ENCODE results near the gene FYCO1.
"Not testable (repeated sequence)": the region's sequence is repeated elsewhere in the genome, so short reads cannot be mapped to it uniquely, and the experiment has no call there.

Gene FYCO1

GRCh38 chr3:46008058-46008457 is 12.4 kb upstream of the FYCO1 start:
- no peak for DNase-seq

DNA sequence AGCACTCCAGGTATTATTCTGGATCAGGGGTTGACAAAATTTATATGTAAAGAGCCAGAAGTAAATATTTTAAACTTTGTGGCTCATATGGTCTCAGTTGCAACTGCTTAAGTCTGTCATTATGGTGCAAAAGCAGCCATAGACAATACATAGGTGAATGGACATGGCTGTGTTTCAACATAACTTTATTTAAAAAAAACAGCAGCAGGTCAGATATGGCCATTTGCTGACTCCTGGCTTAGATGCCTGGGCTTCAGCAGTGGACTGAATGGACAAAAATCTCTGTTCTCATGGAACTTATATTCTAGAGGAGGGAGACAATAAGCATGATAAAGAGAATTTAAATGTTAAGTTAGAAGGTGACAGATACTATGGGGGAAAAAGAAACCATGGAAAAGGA is 11.7 kb upstream of the FYCO1 start:
- DNase-seq, result no peak

- peak in 1 of 2 donors; percentile 29 for DNase-seq
Observed at GRCh38 chr3:46006238-46007032, 10.8 kb upstream of the FYCO1 start.

- not testable (repeated sequence) for DNase-seq
Observed at GRCh38 chr3:46003706-46004105, 8.1 kb upstream of the FYCO1 start.

DNA sequence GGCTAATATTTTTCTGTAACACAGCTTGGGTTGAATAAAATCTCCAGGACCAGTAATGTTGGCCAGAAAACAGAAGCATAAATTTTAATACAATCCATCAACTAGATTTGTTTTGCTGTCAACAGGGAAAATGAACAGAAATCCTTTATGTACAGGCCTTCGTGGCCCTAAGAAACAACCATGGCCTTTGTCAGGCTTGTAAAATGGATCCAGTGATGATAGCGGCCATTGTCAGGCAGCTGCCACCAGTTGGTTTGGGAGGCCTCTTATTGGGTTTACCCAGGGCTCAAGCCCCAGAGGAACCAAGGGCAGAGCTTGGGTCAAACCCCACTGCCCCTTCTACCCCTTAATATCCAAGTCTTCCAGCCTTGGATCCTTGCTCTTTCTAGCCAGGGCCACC is 5.6 kb upstream of the FYCO1 start:
- DNase-seq, result no peak

GRCh38 chr3:45997942-45998341 is 2.3 kb upstream of the FYCO1 start:
- no peak for DNase-seq

- DNase-seq, result not testable (repeated sequence)
Observed at GRCh38 chr3:45997499-45997898, 1.9 kb upstream of the FYCO1 start.

- peak in 1 of 2 donors; percentile 22 for DNase-seq
Observed at GRCh38 chr3:45994419-45995235, 997 bp downstream of the FYCO1 start.

DNA sequence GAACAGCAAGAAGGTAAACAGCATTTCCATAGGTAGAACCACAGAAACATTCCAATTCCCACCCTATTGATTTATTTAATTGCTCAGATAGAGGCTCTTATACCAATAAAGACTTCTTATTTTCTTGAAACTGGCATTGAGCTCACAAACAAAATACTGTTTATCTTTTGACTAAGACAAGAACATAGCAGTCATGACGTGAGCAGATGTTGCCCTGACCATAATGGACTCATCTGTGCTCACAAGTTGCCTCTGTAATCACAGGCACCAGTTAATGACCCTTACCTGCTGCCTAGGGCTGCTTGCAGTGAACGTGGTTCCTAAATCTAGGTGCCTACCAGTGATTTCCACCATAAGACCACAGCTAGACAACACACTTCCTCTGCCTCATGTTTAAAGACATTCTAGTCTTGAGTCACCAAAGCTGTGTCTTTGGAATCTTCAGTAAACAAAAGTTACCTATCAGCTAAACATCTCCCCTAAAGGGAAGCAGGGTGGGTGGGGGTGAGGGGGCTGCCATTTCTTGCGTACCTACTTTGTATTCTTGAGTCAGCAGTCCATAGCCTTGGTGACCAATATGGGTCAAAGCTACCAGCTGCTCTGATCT is 2.1 kb downstream of the FYCO1 start:
- no peak for DNase-seq

- no peak for DNase-seq
Observed at GRCh38 chr3:45992821-45993221, 2.8 kb downstream of the FYCO1 start.

- DNase-seq, result no peak
Observed at GRCh38 chr3:45992133-45992729, 3.4 kb downstream of the FYCO1 start.

DNA sequence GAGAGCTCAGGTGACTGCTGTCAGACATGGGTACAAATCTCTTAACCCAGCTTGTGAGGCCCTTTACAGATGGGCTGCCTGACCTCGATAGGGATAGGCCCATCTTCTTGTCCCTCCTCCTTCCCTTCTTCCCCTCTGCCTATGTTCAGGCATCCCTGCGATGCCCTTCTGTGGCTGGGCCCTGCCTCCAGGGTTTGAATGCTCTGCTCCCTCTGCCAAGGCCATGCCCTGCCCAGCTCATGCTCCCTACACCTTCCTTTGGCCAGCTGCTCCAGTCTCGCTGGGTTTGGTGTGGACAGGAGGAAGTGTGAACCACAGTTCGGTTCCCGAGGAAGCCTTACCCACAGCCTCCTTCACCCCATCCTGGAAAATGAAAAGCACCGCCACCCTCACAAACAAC is 4.3 kb downstream of the FYCO1 start:
- DNase-seq, result no peak

DNA sequence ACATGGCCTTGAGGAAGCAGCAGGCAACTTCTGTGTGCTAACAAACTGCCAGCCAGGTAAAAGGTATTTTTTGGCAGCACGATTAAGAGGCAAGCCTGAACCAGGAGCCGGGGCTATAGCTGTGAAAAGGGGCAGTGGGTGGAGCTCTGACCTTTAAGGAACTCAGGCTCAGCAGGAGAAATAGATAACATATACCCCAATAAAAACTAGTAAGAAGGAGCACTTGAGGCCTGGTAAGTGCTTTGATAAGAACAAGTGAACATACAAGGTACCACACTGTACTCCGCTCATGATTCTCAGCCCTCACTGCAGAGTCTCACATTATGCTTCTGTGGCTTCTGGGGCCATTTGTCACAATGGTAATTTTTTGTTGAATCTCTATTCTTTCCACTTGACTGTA is 5.4 kb downstream of the FYCO1 start:
- no peak for DNase-seq

DNA sequence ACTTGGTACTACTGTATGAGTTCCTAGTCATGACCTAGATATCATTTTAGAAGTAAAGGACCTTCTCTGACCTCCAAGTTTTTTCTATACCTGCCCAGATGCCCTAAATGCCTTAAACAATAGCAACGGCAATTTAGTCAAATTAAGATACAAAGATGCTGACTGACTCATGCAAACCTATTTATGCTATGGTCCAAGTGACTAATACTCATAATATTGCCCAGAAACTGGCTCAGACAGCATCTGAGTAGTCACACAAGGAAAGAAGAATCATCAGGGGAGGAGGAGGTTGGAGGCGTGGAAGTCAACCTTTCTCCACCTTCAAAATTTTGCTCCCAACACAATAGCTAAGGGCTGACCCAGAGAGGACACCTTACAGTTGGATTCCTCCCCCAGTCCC is 6.8 kb downstream of the FYCO1 start:
- no peak for DNase-seq

- no peak for DNase-seq
Observed at GRCh38 chr3:45988362-45988761, 7.3 kb downstream of the FYCO1 start.

- DNase-seq, result peak; percentile 34 to 35
Observed at GRCh38 chr3:45987368-45988291, 8.0 kb downstream of the FYCO1 start.

- no peak for DNase-seq
Observed at GRCh38 chr3:45986303-45986982, 9.2 kb downstream of the FYCO1 start.

- no peak for DNase-seq
Observed at GRCh38 chr3:45985532-45986302, 9.9 kb downstream of the FYCO1 start.

DNA sequence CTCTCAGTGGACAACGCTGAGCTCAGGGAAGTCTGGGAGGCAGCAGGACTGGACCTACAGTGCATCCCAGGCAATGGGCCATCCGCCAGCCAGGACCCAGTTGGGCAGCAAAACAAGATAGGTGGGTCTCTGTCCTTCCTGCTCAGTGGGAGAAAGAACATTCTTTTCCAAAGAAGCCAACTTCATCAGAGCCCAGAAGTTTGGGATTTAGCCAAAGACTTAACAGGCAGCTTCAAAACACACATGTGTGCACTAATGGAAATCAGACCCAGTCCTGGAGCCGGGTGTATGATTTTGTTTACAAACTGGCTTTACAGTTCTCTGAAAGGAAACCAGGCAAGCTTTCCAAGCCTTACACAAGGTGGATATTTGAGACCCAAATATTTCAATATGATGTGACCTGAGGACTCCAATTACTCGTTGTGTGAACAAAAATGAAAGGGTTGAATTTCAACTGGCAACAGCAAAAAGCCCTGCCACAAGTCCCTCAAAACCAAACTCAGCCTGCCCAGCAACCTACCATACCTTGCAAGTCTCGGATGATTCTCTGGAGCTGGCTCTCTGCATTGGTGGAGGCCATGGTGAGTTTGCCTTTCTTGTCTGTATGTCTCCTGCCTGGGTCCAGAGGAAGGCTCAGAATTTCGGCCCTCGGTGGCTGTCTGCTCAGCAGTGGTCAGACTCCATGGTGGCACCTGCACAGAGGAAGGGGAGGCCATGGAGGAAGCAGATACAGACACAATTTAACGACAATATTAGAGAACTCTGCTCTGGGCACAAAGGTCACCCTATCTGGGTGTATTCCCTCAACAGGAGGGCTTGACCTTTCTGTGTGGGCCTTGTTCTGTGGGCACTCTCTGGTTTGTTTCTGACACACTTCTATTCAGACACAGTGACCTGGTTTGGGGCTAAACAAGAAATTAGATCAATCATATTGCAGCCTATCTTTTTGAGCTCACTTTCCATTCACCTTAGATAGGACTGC is 11.0 kb downstream of the FYCO1 start:
- no peak for DNase-seq

DNA sequence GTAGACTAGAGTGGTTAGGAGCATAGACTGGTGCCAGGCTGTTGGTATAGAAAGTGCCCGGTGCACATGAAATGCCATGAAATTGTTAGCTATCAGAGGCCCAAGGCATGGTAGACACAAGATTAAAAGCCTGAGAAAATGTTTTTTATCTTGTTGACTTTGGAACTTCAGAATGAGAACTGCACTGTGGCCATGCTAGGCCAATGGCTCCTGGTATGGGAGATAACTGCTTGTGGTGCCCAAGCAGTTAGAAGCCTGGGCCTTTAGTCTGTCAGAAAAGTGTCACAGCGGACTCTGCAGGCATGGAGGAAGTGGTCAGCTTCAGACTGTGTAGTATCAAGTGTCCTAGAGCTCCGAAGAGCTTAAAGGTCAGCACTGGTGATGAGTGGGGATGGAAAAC is 11.9 kb downstream of the FYCO1 start:
- no peak for DNase-seq
